ENCODE results near the gene THSD4. TPM values are rescaled to one million over a fixed set of nuclear protein-coding genes. Genes with fewer than 3 reads are reported as not detected.

The THSD4 gene
- polyA plus RNA-seq, 2 of the 4 experiments (the other 2 are of a cell fraction) = 15.8 to 40.7 TPM

DNA sequence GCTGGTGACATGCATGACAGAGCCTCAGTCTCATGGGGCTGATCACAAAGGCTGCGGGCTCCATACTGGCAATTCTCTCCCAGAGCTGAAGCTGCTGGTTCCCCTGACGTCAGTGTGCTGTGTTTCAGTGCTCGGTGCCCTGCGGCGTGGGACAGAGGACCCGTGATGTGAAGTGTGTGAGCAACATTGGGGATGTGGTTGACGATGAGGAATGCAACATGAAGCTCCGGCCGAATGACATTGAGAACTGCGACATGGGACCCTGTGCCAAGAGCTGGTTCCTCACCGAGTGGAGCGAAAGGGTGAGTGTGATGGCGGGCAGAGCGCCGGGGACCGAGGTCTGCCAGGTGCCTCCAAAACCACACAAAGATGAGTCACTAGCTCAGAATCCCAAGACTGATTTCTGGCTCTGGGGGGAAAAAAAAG, 633.0 kb downstream of the THSD4 start (continued):
- TF ChIP-seq SREBF2 (IDR thresholded peaks at IDR 0.05) (no peak), CHD4 (IDR thresholded peaks at IDR 0.05; ENCODE audit: borderline replicate concordance) (no peak), CBX2 (IDR thresholded peaks at IDR 0.05; ENCODE audit: borderline replicate concordance, low read depth) (no peak), HES2 (IDR thresholded peaks at IDR 0.05) (no peak), KDM5A (IDR thresholded peaks at IDR 0.05) (no peak), RFX5 (IDR thresholded peaks at IDR 0.05) (no peak), ZFP36 (IDR thresholded peaks at IDR 0.05; ENCODE audit: borderline replicate concordance, partially characterized antibody) (no peak), EHMT2 (IDR thresholded peaks at IDR 0.05; ENCODE audit: low read depth) (no peak), MAFK (IDR thresholded peaks at IDR 0.05; ENCODE audit: partially characterized antibody) (no peak), JUN (IDR thresholded peaks at IDR 0.05) (no peak), TP53 (CRISPR knock-in tag; IDR thresholded peaks at IDR 0.05) (no peak; the same call in 1 of the 2 replicates), TFCP2L1 (CRISPR knock-in tag; IDR thresholded peaks at IDR 0.05) (peak; percentile 69; the same call in 1 of the 2 replicates), MYC (IDR thresholded peaks at IDR 0.05; ENCODE audit: borderline replicate concordance, low read length) (no peak), ELK1 (IDR thresholded peaks at IDR 0.05; ENCODE audit: low read depth, low read length) (no peak), KDM1A (IDR thresholded peaks at IDR 0.05; ENCODE audit: low read depth) (no peak), RARB (CRISPR knock-in tag; IDR thresholded peaks at IDR 0.05) (no peak; the same call in 1 of the 2 replicates), CTCF (IDR thresholded peaks at IDR 0.05) (no peak), PHF8 (IDR thresholded peaks at IDR 0.05; ENCODE audit: borderline replicate concordance, low read depth) (no peak), HEYL (CRISPR knock-in tag; IDR thresholded peaks at IDR 0.05) (no peak), FOXS1 (CRISPR knock-in tag; IDR thresholded peaks at IDR 0.05) (no peak; the same call in 1 of the 2 replicates), HOXB5 (CRISPR knock-in tag; IDR thresholded peaks at IDR 0.05) (peak; percentile 94), NFE2L2 (conservative IDR thresholded peaks at IDR 0.05; ENCODE audit: low read length) (no peak)
- TF ChIP-seq, protein P1, sequence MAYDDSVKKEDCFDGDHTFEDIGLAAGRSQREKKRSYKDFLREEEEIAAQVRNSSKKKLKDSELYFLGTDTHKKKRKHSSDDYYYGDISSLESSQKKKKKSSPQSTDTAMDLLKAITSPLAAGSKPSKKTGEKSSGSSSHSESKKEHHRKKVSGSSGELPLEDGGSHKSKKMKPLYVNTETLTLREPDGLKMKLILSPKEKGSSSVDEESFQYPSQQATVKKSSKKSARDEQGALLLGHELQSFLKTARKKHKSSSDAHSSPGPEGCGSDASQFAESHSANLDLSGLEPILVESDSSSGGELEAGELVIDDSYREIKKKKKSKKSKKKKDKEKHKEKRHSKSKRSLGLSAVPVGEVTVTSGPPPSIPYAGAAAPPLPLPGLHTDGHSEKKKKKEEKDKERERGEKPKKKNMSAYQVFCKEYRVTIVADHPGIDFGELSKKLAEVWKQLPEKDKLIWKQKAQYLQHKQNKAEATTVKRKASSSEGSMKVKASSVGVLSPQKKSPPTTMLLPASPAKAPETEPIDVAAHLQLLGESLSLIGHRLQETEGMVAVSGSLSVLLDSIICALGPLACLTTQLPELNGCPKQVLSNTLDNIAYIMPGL (CRISPR knock-in tag; IDR thresholded peaks at IDR 0.05; ENCODE audit: borderline replicate concordance) = no peak
- TF ChIP-seq, protein P2, sequence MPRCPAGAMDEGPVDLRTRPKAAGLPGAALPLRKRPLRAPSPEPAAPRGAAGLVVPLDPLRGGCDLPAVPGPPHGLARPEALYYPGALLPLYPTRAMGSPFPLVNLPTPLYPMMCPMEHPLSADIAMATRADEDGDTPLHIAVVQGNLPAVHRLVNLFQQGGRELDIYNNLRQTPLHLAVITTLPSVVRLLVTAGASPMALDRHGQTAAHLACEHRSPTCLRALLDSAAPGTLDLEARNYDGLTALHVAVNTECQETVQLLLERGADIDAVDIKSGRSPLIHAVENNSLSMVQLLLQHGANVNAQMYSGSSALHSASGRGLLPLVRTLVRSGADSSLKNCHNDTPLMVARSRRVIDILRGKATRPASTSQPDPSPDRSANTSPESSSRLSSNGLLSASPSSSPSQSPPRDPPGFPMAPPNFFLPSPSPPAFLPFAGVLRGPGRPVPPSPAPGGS (IDR thresholded peaks at IDR 0.05) = no peak
- TF ChIP-seq, protein P3, sequence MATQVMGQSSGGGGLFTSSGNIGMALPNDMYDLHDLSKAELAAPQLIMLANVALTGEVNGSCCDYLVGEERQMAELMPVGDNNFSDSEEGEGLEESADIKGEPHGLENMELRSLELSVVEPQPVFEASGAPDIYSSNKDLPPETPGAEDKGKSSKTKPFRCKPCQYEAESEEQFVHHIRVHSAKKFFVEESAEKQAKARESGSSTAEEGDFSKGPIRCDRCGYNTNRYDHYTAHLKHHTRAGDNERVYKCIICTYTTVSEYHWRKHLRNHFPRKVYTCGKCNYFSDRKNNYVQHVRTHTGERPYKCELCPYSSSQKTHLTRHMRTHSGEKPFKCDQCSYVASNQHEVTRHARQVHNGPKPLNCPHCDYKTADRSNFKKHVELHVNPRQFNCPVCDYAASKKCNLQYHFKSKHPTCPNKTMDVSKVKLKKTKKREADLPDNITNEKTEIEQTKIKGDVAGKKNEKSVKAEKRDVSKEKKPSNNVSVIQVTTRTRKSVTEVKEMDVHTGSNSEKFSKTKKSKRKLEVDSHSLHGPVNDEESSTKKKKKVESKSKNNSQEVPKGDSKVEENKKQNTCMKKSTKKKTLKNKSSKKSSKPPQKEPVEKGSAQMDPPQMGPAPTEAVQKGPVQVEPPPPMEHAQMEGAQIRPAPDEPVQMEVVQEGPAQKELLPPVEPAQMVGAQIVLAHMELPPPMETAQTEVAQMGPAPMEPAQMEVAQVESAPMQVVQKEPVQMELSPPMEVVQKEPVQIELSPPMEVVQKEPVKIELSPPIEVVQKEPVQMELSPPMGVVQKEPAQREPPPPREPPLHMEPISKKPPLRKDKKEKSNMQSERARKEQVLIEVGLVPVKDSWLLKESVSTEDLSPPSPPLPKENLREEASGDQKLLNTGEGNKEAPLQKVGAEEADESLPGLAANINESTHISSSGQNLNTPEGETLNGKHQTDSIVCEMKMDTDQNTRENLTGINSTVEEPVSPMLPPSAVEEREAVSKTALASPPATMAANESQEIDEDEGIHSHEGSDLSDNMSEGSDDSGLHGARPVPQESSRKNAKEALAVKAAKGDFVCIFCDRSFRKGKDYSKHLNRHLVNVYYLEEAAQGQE (IDR thresholded peaks at IDR 0.05) = no peak
- TF ChIP-seq, protein P4, sequence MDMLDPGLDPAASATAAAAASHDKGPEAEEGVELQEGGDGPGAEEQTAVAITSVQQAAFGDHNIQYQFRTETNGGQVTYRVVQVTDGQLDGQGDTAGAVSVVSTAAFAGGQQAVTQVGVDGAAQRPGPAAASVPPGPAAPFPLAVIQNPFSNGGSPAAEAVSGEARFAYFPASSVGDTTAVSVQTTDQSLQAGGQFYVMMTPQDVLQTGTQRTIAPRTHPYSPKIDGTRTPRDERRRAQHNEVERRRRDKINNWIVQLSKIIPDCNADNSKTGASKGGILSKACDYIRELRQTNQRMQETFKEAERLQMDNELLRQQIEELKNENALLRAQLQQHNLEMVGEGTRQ (IDR thresholded peaks at IDR 0.05) = no peak
- TF ChIP-seq, protein P5, sequence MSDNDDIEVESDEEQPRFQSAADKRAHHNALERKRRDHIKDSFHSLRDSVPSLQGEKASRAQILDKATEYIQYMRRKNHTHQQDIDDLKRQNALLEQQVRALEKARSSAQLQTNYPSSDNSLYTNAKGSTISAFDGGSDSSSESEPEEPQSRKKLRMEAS (IDR thresholded peaks at IDR 0.05) = 0 out of 2 replicates have a peak, but pooled peaks have one; percentile 31

Data from A549 (cell line).